ENCODE data around the gene DFFB.

The DFFB gene

GRCh38 chr1:3931007-3931912 lies 74.0 kb downstream of the DFFB start:
- TF ChIP-seq CTCF (conservative IDR thresholded peaks at IDR 0.05; ENCODE audit: low read depth, low read length) = no peak
- DNase-seq (ENCODE audit: low read depth) = no peak
- no peak overlapping the region for H3K4me3 ChIP-seq (ENCODE audit: low read length)

- no peak for DNase-seq (ENCODE audit: low read depth)
- no peak overlapping the region for H3K4me3 ChIP-seq (ENCODE audit: low read length)
- TF ChIP-seq CTCF (conservative IDR thresholded peaks at IDR 0.05; ENCODE audit: low read depth, low read length) = no peak
Observed at GRCh38 chr1:3932156-3932919, 75.1 kb downstream of the DFFB start.

Data from retinal pigment epithelial cell (primary cell).